HG03521 (cell line): ENCODE measurements around the gene SHROOM3.

ENCODE experiments used
- ATAC-seq: cut with Tn5 transposase; IDR thresholded peaks from one replicate; pipeline ENCODE4 v1.9.1; 2021; ENCODE audit warnings: mild to moderate bottlenecking, moderate library complexity; ENCODE audit not compliant: unreplicated experiment

SHROOM3 gene

GRCh38 chr4:76563454-76564122 is 128.6 kb downstream of the SHROOM3 start:
- ATAC-seq, result no peak

DNA sequence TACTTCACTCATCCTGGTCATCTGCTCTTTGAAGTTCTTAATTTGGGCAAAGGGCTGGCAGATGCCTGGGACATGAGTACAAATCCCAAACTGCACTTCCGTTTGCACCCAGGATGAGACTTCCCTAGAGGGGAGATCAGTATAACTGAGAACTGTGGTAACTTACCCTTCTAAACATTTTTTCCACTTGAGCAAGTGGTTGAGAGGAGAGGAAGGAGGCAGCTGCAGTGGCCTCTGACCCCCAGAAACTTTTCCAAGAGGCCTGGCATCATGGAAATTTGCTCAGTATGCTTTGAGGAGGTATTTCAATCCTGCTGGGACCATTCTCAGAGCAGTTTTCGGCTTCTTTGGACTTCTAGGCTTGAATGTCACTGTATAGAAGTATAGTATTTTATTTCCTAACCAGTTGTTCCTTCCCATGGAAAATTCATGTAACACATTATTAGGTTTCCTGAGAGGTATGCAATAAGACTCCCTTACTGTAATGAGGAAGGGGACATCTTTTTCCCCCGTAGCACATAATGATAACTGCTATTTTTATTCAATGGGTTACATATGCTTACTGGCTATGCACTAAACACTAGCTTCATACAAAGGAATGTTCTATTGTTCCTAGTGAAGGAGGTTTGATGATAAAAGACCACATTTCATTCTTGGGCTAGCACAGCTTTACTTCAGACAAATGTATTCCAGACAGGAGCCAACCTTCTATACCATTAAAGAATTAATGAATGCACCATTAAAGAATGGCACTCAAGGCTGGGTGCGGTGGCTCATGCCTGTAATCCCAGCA is 129.3 kb downstream of the SHROOM3 start:
- ATAC-seq, result no peak

- no peak for ATAC-seq
These were observed 133.2 kb downstream of the SHROOM3 start for GRCh38 chr4:76568262-76568661.

DNA sequence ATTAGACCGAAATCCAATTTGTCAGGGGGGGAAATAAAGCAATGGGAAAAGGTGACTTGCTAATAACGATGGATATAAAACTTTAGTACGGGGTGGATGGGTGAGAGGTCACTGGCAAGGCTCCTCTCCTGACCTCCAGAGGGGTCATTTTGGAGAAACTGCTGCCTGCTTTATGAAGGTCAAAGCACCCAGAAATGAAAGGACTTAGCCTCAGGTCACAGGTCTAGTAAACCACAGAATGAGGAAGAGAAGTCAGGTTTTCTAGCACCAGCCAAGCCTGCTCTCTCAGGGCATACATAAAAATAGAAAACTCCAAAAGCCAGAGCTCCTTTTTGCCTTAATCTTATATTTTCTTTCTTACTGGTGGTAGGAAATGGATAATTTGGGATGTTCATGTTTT is 134.2 kb downstream of the SHROOM3 start:
- no peak for ATAC-seq

GRCh38 chr4:76569706-76570105 is 134.7 kb downstream of the SHROOM3 start:
- ATAC-seq, result no peak

DNA sequence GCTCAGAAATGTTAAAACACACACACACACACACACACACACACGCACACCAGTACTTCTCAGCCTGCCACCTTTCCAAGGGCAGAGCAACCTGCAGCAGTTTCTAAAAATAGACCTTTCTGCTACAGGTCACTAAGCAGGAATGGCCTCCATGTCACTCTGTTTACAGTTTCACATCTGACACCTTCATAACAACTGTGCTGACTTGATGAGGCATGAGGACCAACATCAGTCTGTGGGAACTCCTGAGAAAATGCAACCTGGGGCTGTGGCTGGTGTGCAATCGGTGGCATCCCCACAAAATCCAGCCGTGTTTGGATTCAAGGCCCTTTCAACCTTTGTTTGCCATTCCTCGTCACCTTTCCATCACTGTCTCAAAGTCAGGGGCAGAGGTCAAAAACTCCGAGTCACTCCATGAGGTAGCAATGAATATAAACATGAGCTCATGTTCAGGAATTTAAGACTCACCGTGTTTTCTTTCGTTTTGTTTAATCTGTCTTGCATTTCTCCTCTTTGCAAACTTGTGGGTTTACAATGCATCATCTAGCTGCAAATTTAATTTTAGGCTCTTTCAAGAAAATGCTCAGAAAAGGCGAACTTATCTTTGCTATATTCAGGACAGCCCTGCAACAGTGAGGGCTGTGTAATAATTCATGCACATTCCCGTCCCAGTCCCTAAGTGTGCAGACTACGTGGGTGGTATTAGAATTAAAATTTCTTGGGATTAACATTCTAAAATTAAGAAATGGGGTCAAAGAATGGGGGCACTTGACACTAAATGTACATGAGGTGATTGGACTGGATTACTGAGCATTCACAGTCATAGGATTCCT is 135.3 kb downstream of the SHROOM3 start:
- no peak for ATAC-seq

- ATAC-seq, result no peak
These were observed 136.2 kb downstream of the SHROOM3 start for GRCh38 chr4:76571274-76571673.

- ATAC-seq, result no peak
These were observed 137.2 kb downstream of the SHROOM3 start for GRCh38 chr4:76572224-76572623.

GRCh38 chr4:76576824-76577223 is 141.8 kb downstream of the SHROOM3 start:
- no peak for ATAC-seq

GRCh38 chr4:76578002-76578560 is 143.1 kb downstream of the SHROOM3 start:
- ATAC-seq, result no peak

DNA sequence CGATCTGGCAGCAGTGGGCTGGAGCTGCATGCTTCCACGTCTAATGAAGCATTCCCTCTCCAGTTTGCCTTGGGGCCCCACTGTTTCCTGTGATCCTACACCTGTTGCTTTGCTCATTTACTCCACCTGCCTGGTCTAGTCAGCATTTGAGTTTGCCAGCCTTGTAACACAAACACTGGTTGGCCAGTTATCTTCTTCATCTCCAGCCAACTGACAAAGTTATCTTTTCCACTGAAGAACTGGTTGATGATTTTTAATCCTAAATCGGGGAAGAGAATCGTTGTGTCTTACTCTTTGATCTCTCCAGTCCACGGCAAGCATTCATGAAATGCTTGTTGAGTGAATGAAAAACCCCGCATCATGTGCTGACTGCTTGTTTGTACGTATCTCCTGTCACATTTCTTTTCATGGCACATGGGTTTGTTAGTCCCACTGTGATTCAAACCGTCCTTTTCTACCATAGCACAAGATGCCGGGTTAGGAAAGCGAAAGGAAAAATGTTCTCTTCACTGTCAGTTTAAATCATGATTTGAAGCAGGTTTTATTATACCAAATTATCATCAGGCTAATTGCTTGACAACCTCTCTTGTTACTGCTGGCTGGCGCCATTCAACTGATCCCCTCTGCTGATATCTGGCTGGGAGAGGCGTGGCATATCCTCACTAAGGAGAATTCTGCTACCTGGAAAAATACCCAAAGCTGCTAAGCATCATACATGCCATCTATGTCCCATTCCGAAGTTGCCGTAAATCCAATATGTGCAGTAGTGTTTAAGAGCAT is 144.8 kb downstream of the SHROOM3 start:
- no peak for ATAC-seq

DNA sequence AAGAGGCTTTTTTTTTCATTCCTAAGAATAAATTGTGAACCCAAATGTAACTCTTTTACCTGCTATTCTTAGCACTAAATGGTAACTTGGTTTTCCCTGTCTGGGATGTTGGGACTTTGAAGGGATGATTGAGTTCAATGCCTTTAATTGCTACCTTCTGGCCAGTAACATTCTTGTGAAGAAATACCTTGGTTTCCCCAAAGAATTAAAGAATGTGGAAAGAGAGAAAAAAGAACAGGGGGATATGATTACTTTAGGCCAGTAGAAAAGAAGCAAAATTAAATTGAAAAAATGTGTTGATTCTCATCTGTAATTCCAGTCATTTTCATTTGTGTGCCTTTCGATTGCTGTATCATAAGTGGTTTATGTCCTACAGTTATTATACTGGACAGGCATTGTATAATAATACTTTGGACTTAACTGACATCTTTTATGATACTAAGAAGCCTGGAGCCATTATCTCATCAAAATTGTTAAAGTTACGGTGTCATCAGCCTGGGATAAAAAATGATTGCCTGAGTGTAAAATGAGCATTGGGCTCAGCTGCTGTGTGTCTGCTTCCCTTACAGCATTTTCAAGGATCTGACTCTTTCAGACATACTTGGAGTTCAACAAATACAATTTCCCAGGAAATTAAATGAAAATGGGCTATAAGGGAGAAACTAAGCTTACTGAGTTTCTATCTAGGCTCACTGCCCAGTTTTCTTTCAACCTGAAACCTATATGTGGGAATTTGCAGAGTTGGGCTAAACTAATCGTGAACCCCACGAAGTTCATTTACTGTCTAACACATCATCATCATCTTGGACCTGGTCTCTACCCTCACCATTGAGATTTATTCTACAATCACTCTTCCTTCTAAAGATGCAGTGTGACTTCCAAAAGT is 146.3 kb downstream of the SHROOM3 start:
- ATAC-seq, result no peak

DNA sequence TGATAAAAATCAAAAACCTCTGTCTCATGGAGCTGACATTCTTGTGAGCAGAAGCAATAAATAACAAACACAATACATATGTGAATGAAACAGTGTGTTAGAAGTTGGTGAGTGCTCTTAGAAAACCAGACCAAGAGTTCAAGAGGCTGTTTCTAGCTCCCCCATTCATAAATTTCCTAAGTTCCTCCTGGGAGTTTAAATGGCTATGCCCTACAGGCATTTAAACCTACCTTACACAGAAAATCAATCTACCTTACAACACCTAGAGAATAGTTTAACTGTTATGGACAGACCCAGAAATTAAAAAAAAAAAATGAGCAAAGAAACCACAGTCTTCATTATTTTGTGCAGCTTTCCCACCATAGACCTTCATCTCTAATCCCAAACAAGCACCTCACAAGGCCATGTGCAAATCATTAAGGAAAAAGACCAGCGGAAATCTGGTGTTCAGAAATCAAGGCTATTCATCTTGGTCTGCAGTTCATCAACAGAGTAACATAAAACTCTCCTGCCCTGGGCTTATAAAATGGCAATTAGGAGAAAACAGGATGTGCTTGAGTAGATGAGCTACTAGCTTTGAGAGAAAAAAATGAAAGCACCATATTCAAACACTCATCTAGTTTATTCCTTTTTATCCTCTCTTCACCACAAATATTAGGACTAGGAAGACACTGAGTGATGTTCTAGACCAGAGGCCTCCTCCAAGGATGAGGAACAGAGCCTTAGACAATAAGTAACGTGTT is 147.2 kb downstream of the SHROOM3 start:
- no peak for ATAC-seq

DNA sequence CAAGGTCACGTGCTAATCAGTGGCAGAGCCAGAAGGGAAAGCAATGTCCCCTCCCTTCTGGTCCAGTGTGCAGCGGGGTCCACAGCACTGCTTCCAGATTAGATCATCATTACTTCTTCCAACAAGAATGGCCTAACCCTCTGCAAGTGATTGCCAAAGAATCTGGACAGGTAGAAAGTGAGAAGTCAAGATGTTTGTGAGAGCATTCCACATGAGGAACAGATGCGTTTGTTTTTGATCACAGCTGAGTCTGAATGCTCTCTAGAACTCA is 147.7 kb downstream of the SHROOM3 start:
- ATAC-seq, result no peak

- ATAC-seq, result no peak
These were observed 149.5 kb downstream of the SHROOM3 start for GRCh38 chr4:76584241-76585152.

DNA sequence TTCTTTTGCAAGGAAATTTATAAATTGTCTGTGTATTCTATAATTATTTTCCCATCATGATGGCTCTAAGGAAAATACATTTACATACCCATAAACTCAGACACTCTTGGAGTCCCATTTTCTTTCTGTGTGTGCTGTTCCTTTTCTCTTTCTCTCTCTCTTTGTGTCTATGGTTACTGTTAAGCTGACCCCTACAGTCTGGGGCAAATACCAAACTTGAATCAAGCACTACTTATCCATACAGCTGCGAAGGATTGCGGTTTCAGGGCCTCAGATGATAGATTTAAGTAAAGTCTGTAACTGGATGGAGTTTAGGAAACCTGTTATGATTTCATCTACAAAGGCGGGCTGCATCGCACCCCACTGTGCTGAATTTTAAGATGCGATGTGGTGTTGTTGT is 150.2 kb downstream of the SHROOM3 start:
- no peak for ATAC-seq

DNA sequence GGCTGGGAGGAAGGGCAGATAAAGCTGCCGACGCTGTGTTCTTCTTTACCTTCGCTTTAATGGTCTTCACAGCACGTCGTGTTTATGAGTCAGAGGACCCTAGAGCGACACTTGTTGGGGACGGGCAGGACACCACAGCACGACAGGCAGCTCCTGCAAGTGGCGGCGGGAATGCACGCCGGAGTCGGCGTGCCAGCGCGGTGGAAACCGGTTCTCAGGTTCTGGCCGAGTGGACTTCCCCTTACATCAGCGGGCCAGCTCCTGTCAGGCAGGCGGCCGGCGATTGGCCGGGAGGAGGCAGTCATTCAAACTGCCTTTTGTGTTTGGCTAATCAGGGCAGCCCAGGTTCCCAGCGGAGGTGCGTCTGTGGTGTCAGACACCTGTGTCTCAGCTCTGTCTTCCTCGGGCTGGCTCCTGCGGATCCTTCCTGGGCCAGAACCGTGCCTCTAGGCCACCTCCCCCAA is 150.9 kb downstream of the SHROOM3 start:
- ATAC-seq, result peak; percentile 67

DNA sequence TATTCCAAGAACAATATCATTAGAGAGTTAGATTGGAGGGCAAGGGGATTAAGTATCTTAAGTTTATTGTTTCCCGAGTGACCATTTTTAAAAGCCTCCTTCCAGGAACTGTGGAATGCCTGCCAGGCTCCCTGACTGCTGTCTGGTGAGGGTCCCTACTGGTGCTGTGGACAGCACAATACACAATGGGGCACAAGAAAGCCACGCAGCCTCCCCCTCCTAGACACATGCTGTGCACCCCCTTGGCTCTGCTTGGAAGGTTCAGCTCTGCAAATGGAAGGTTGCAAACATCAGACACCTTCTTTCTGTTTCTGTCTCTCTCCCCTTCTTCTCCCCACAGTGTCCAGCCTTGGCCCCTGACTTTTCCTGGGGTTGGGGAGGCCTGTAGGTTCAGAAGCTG is 153.2 kb downstream of the SHROOM3 start:
- no peak for ATAC-seq
